ENCODE measurements around the gene ANGPT4.

The ANGPT4 gene

DNA sequence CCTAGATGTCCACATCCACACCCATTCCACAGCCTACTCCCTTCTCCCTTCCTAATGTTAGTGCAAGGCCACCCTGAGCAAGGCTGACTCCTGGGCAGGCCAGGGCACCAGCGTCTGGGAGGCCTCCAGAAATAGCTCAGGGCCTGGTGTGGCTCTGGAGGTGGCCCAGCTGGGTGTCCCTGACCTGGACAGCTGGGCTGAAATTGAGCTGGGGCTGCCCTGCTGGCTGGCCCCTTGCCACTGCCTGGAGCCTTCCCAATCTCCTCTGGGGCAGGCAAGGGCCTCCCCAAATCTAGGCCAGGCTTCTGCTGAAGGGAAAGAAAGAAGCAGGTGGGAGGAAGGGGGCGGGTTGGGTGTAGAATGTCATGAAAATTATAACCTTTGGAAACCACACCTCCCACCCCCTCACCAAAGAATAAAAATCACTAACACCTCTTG, 80.5 kb downstream of the ANGPT4 start:
- no peak for DNase-seq (ENCODE audit: low read depth)
- TF ChIP-seq, protein P1, sequence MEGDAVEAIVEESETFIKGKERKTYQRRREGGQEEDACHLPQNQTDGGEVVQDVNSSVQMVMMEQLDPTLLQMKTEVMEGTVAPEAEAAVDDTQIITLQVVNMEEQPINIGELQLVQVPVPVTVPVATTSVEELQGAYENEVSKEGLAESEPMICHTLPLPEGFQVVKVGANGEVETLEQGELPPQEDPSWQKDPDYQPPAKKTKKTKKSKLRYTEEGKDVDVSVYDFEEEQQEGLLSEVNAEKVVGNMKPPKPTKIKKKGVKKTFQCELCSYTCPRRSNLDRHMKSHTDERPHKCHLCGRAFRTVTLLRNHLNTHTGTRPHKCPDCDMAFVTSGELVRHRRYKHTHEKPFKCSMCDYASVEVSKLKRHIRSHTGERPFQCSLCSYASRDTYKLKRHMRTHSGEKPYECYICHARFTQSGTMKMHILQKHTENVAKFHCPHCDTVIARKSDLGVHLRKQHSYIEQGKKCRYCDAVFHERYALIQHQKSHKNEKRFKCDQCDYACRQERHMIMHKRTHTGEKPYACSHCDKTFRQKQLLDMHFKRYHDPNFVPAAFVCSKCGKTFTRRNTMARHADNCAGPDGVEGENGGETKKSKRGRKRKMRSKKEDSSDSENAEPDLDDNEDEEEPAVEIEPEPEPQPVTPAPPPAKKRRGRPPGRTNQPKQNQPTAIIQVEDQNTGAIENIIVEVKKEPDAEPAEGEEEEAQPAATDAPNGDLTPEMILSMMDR (conservative IDR thresholded peaks at IDR 0.05; ENCODE audit: low read depth, low read length), result no peak
- H3K4me3 ChIP-seq (ENCODE audit: low read length), result no peak overlapping the region

DNA sequence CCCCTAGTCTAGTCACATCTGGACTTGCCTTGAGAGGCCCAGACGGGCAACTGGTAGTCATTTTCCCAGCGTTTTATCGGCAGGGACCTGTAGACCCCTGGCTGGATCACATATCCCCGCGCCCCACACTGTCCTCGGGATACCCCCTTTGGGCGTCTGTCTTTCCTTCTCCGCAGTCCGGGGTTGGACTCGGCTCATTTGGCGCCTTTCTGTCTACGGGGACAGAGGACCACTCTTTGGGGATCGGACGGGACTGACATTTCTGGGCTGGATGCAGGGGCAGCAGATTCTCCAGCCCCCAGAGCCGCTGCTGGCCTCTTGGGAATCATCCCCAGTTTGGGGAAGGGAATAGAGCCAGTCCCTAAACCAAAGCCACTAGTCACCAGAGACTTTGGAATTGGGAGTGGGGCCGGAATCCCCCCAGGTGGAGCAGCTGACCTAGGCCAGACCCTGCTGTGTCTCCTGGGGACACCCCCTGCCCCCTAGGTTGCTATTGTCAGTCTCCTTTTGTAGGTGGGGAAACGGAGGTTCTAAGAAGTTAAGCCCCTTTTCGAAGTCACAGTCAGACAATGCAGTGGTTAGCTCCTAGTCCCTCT, 81.9 kb downstream of the ANGPT4 start:
- no peak for DNase-seq (ENCODE audit: low read depth)
- peak overlapping the region; percentile 75 for H3K4me3 ChIP-seq (ENCODE audit: low read length)
- TF ChIP-seq, protein P1 (conservative IDR thresholded peaks at IDR 0.05; ENCODE audit: low read depth, low read length), result no peak

DNA sequence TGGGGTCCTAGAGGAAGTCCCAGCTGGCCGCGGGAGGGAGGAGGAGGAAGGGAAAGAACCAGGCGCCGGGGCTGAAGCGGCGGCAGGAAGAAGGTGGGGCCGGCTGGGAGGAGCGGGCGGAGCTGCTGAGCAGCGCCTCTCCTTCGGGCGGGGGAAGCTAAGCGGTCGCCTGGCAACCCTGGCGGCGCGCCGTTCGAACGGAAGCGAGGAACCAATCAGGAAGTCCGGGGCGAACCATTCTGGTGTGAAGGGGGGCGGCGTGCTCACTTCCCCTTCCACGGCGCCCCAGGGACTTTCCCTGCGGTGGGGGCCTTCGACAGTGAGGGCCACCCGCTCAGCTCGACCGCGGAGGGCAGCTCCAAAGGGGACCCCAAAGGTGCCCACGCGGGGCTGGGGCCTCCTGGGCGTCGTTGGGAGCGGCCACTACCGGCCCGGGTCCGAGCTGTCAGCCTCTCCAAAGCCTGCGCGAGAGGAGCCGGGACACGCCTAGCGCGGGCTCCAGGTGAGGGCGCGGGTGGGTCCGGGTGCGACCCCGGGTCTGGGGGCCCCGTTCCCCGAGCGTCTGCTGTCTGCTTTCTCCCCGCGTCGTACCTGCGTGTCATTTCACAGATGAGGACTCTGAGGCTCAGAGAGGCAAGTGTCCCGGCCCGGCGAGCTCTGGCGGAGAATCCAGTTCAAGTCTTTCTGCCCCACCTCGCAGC, 82.5 kb downstream of the ANGPT4 start, which contains the start of gene FAM110A:
Gene FAM110A (plus strand): TSS at position 266 of the 701 bp plus-strand sequence. CDS start 11,090 bp downstream, outside the sequence.
- peak within 1 kb of the TSS; percentile 75 for H3K4me3 ChIP-seq (ENCODE audit: low read length)
- TF ChIP-seq, protein P1 (conservative IDR thresholded peaks at IDR 0.05; ENCODE audit: low read depth, low read length), result no peak
- peak; percentile 74 for DNase-seq (ENCODE audit: low read depth)

DNA sequence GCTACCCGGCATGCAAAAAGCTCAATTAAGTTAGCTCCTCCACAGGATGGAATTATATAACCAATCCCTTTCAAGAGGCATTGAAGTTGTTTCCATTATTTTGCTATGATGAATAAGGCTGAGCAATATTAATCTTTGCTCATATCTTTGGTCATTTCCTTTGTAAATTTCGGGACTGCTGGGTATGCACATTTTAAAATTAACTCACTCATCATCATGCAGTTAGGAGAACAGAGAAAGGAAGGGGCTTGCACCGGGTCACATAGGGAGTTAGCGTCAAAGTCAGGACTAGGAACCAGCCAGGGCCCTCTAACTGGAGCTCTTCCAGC, 83.0 kb downstream of the ANGPT4 start:
- H3K4me3 ChIP-seq (ENCODE audit: low read length), result peak overlapping the region; percentile 75
- TF ChIP-seq, protein P1 (conservative IDR thresholded peaks at IDR 0.05; ENCODE audit: low read depth, low read length), result no peak
- DNase-seq (ENCODE audit: low read depth), result no peak

DNA sequence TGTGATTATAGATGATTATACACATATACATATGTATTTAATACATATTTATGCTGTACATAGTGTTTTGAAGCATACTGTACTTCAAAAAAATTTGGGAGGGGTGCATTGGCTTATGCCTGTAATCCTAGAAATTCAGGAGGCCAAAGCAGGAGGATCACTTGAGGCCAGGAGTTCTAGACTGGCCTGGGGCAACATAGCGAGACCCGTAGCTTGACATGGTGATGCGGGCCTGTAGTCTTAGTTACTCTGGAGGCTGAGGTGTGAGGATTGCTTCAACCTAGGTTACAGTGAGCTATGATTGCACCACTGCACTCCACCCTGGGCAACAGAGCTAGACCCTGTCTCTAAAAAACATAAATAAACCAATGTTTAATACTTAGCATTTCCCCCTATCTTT, 84.2 kb downstream of the ANGPT4 start:
- H3K4me3 ChIP-seq (ENCODE audit: low read length), result no peak overlapping the region
- TF ChIP-seq, protein P1 (conservative IDR thresholded peaks at IDR 0.05; ENCODE audit: low read depth, low read length), result no peak
- no peak for DNase-seq (ENCODE audit: low read depth)

DNA sequence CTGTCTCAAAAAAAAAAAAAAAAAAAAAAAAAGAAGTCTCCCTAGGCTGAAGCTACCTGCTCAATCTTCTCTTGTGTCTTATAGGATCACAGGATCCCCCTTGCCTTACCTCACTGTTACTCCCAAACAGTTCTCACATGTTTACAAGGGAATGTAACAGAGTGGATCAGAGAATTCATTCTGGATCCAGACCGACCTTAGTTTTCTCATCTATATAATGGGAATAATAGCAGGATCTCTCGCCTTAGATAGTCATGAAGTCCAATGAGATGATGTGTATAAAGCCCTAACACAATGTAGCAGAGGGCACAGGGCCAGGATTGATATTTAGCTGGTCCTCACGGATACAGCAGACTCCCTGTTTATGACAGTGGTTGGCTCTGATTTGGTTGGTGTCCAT, 84.9 kb downstream of the ANGPT4 start:
- no peak for DNase-seq (ENCODE audit: low read depth)
- H3K4me3 ChIP-seq (ENCODE audit: low read length), result no peak overlapping the region
- TF ChIP-seq, protein P1 (conservative IDR thresholded peaks at IDR 0.05; ENCODE audit: low read depth, low read length), result no peak

DNA sequence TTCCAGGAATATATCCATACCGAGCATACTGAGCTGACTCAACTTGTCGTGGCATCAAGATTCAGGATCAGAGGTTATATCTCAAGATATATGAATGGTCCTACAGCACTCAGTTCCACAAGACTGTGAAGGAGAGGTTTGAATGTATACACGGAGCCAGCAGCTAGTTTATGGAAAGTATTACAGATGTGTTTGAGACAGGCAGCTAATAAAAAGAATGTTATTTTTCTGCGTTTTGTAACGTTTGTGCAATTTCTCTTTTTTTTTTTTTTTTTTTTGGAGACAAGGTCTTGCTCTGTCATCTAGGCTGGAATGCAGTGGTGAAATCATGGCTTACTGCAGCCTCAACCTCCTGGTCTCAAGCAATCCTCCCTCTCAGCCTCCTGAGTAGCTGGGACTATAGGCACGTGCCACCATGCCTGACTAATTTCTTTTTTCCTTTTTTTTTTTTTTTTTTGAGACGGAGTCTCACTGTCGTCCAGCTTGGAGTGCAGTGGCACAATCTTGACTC, 86.1 kb downstream of the ANGPT4 start:
- no peak for DNase-seq (ENCODE audit: low read depth)
- TF ChIP-seq, protein P1 (conservative IDR thresholded peaks at IDR 0.05; ENCODE audit: low read depth, low read length), result no peak
- no peak overlapping the region for H3K4me3 ChIP-seq (ENCODE audit: low read length)
